Measurements from ENCODE around the gene AP3M1.

Gene AP3M1

DNA sequence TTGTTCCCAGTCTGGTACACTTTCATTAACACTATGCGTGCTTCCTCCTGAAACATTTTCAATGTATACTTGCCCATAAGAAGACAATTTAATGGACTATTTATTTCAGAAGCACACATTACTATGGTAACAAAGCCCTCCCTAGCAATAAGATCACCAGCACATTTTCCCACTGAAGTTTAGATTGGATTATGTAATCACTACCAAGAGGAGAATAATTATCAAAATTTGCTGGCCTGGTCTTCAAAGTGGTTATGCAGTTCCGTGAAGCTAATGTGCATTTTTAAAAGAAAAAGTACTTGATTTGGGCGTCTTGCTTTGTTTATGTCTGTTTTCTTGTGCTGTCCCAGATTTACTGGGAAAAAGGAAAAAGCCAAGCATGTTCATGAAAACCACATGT lies 61.9 kb downstream of the AP3M1 start:
- Histone ChIP-seq H3K4me2 (ENCODE audit: low read length) (no peak overlapping the region), H3K9me3 (replicated peaks; ENCODE audit: low read length) (no peaks in the 10 kb centered on the region), H3K36me3 (ENCODE audit: insufficient read depth, low read length) (peaks cover 76% of the 10 kb centered on the region), H3K4me3 (ENCODE audit: low read length) (no peak overlapping the region), H3K27me3 (ENCODE audit: control insufficient read depth, insufficient read depth, low read length) (no peaks in the 10 kb centered on the region), H3K4me1 (ENCODE audit: control insufficient read depth, insufficient read depth, low read length) (no peaks in the 10 kb centered on the region), H3K9ac (ENCODE audit: low read depth, low read length) (no peak overlapping the region)

DNA sequence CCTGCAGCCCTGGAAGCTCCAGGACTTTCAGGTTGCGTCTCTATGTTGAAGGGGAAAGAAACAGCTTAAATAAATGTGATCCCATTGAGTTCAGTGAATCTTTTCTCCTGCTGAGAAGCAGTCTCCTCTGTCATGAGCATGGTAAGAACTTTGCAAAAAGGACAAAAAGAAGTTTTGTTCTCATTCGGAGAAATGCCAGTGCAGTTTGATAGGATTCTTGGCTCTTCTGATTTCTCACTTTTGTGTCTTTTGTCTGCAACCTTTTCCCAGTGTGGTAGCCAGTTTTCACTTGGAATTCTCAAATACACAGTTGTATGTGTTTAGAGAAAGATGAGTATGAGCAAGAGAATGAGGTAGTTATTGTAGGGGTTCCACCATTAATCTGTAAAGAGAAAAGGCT lies 64.3 kb downstream of the AP3M1 start:
- no peaks in the 10 kb centered on the region for H3K4me1 ChIP-seq (ENCODE audit: control insufficient read depth, insufficient read depth, low read length)
- no peaks in the 10 kb centered on the region for H3K9me3 ChIP-seq (replicated peaks; ENCODE audit: low read length)
- H3K27me3 ChIP-seq (ENCODE audit: control insufficient read depth, insufficient read depth, low read length), result no peaks in the 10 kb centered on the region
- no peak overlapping the region for H3K9ac ChIP-seq (ENCODE audit: low read depth, low read length)
- peaks cover 75% of the 10 kb centered on the region for H3K36me3 ChIP-seq (ENCODE audit: insufficient read depth, low read length)
- no peak overlapping the region for H3K4me3 ChIP-seq (ENCODE audit: low read length)
- H3K4me2 ChIP-seq (ENCODE audit: low read length), result no peak overlapping the region

DNA sequence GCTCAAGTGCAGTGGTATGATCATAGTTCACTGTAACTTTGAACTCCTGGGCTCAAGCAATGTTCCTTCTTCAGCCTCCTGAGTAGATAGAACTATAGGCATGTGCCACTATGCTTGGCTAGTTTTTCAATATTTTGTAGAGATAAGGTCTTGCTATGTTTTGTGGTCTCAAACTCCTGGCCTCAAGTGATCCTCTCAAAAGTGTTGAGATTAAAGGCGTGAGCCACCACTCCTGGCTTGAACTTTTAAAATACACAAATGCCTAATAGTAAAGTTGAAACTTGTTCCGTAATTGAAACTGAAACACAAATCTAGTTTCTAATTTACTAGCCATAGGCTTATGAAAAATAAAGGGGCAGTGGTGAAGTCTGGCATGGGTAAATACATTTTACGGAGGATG lies 65.7 kb downstream of the AP3M1 start:
- peaks cover 12% of the 10 kb centered on the region for H3K4me1 ChIP-seq (ENCODE audit: control insufficient read depth, insufficient read depth, low read length)
- H3K4me3 ChIP-seq (ENCODE audit: low read length), result no peak overlapping the region
- H3K9ac ChIP-seq (ENCODE audit: low read depth, low read length), result no peak overlapping the region
- no peaks in the 10 kb centered on the region for H3K9me3 ChIP-seq (replicated peaks; ENCODE audit: low read length)
- peaks cover 61% of the 10 kb centered on the region for H3K36me3 ChIP-seq (ENCODE audit: insufficient read depth, low read length)
- no peaks in the 10 kb centered on the region for H3K27me3 ChIP-seq (ENCODE audit: control insufficient read depth, insufficient read depth, low read length)
- no peak overlapping the region for H3K4me2 ChIP-seq (ENCODE audit: low read length)

DNA sequence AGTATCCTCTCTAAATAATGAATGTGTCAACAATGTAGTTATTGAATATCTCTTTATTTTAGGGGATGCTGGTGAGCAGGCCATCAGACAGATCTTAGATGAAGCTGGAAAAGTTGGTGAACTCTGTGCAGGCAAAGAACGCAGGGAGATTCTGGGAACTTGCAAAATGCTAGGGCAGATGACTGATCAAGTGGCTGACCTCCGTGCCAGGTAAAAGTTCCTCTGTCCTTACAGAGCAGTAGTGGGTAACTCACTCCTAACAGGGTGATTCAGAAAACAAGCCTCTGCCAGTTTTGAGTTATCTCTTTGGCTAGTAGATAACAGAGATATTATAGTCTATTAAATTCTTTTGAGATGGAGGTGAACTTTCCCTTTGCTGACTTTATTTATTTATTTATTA lies 67.3 kb downstream of the AP3M1 start:
- Histone ChIP-seq H3K4me3 (ENCODE audit: low read length) (no peak overlapping the region), H3K9me3 (replicated peaks; ENCODE audit: low read length) (no peaks in the 10 kb centered on the region), H3K27me3 (ENCODE audit: control insufficient read depth, insufficient read depth, low read length) (no peaks in the 10 kb centered on the region), H3K4me1 (ENCODE audit: control insufficient read depth, insufficient read depth, low read length) (peaks cover 28% of the 10 kb centered on the region), H3K4me2 (ENCODE audit: low read length) (no peak overlapping the region), H3K36me3 (ENCODE audit: insufficient read depth, low read length) (peaks cover 45% of the 10 kb centered on the region), H3K9ac (ENCODE audit: low read depth, low read length) (no peak overlapping the region)

DNA sequence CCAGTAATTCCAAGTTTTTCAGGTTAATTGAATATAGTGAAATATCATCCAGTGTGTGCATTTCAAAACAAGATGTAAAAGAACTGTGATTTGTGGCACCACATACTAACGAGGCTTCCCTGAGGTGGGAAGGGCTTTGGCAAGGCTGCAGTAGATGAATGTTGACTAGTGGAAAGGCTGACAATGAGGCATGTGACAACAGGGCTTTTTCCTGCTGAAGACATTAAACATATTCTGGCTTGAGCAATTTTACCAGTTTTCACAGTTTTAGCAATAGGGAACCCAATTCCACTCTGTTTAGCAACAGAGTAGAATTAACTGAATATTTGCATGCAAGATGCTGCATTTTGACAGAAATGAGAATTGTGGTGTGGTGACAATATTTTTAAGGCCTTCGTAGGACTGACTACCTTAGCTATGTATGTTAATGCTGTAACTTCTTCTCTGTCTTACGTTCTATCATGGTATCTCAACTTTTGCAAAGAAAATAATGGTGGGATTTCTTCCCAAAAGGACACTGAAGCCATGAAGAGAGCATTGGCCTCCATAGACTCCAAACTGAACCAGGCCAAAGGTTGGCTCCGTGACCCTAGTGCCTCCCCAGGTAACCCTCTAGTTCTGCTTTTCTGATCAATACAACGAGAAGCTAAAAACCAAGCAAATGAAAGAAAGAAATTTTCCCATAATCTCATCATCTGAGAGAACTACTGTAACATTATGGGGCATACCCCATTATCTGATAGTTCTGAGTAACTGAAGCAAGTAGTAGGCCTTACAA lies 68.5 kb downstream of the AP3M1 start:
- Histone ChIP-seq H3K9ac (ENCODE audit: low read depth, low read length) (no peak overlapping the region), H3K4me1 (ENCODE audit: control insufficient read depth, insufficient read depth, low read length) (peaks cover 38% of the 10 kb centered on the region), H3K4me2 (ENCODE audit: low read length) (no peak overlapping the region), H3K27me3 (ENCODE audit: control insufficient read depth, insufficient read depth, low read length) (no peaks in the 10 kb centered on the region), H3K36me3 (ENCODE audit: insufficient read depth, low read length) (peaks cover 41% of the 10 kb centered on the region), H3K9me3 (replicated peaks; ENCODE audit: low read length) (no peaks in the 10 kb centered on the region), H3K4me3 (ENCODE audit: low read length) (no peak overlapping the region)

DNA sequence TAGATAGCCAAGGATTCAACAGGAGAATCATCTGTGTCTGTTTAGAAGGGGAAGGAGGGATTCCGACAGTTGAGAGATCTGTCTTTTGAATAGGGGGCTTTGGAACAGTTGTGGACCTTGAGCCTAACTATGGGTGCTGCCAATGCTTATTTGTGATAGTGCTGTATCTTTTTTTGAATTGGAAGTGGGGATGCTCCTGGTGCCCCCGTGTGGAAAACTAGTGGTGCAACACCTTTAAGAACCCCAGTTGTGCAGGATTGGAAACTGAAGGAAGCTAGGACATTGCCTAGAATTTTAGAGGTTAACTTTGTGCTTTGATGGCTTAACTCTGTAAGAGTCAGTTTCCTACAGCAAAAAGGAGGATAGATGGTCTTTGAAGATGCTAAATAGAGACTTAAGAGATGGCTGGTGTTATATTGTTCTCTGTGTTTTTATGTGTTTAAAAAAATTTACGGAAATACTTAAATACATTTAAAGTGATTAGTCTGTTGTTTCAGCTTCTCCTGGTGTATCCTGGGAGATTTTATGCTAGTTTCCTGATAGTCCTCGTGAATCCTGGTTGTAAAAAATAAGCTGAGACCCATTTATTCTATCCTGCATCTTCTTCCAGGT lies 69.3 kb downstream of the AP3M1 start:
- no peak overlapping the region for H3K4me2 ChIP-seq (ENCODE audit: low read length)
- no peaks in the 10 kb centered on the region for H3K27me3 ChIP-seq (ENCODE audit: control insufficient read depth, insufficient read depth, low read length)
- no peaks in the 10 kb centered on the region for H3K9me3 ChIP-seq (replicated peaks; ENCODE audit: low read length)
- H3K9ac ChIP-seq (ENCODE audit: low read depth, low read length), result peak overlapping the region; percentile 54
- peaks cover 44% of the 10 kb centered on the region for H3K36me3 ChIP-seq (ENCODE audit: insufficient read depth, low read length)
- H3K4me3 ChIP-seq (ENCODE audit: low read length), result no peak overlapping the region
- H3K4me1 ChIP-seq (ENCODE audit: control insufficient read depth, insufficient read depth, low read length), result peaks cover 38% of the 10 kb centered on the region

DNA sequence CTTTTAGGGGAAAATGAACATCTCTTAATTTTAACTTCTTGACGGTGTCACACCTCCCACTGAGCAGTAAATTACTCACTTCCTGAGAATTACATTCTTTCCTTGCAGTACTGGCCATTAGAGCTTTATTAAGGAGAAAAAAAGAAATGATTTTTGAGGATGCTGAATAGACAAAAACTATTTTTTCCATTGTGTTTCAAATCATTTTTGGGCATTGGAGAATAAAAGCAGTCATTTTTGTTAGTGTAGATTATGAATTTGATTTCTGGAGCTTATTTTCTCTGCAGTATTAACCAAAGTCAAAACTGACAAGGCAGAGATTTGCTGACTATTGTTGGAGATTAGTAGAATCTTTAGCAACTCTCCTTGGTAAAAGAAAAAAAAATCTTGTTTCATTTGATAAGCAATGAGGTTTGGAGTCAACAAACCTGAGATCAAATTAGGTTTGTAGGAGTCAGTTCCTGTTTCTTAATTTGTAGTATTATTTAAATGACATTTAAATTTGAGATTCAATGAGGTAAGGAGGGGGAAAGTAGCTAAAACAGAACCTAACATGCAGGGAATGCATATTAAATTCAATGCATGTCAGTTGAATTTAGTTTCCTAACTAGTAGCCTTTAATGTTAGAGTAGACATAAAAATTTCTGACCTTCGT lies 70.6 kb downstream of the AP3M1 start:
- peak overlapping the region; percentile 75 for H3K4me2 ChIP-seq (ENCODE audit: low read length)
- H3K27me3 ChIP-seq (ENCODE audit: control insufficient read depth, insufficient read depth, low read length), result no peaks in the 10 kb centered on the region
- peaks cover 38% of the 10 kb centered on the region for H3K4me1 ChIP-seq (ENCODE audit: control insufficient read depth, insufficient read depth, low read length)
- H3K4me3 ChIP-seq (ENCODE audit: low read length), result peak overlapping the region; percentile 43
- H3K9me3 ChIP-seq (replicated peaks; ENCODE audit: low read length), result no peaks in the 10 kb centered on the region
- H3K36me3 ChIP-seq (ENCODE audit: insufficient read depth, low read length), result peaks cover 45% of the 10 kb centered on the region
- peak overlapping the region; percentile 54 for H3K9ac ChIP-seq (ENCODE audit: low read depth, low read length)

DNA sequence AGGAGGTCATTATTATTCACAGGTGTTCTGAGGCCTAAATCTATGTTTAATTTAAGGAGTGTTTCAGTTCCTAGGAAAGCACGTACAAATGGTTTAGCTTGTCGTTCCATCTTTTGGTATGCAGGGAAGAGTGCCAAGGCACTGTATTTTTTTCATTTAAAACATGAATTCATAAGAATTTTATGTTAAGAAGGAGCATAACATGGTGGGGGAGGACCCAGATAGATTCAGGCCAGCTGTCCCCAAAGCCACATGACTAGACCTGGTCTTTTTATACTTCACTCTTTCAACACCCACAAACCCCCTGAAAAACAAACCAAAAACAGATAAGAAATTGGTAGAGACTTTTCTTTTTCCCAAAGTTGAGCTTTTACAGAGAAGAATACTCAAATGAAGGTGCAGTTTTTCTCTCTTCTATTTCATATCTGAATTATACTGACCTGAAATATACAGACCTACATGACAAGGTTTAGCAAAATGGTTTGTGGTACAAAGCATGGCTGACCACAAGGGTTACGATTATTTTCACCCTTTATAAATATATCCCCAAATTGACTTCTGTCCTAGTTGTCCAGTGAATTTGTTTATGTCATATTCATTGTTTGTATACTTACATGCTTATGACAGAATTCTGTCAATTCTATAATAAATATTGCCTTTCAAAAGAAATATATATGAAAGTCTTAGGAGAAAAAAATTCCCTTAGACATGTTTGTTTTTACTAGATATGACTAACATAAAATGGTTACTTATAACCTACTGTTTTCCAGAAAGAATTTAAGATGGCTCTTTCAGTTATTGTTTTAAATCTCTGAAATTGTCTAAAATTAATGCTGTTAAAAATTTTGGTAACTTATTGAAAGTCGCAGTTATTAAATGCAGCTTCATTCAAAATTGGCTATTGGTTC lies 71.3 kb downstream of the AP3M1 start:
- H3K9ac ChIP-seq (ENCODE audit: low read depth, low read length), result peak overlapping the region; percentile 54
- H3K9me3 ChIP-seq (replicated peaks; ENCODE audit: low read length), result no peaks in the 10 kb centered on the region
- no peaks in the 10 kb centered on the region for H3K27me3 ChIP-seq (ENCODE audit: control insufficient read depth, insufficient read depth, low read length)
- H3K36me3 ChIP-seq (ENCODE audit: insufficient read depth, low read length), result peaks cover 49% of the 10 kb centered on the region
- peaks cover 38% of the 10 kb centered on the region for H3K4me1 ChIP-seq (ENCODE audit: control insufficient read depth, insufficient read depth, low read length)
- peak overlapping the region; percentile 43 for H3K4me3 ChIP-seq (ENCODE audit: low read length)
- H3K4me2 ChIP-seq (ENCODE audit: low read length), result peak overlapping the region; percentile 75

DNA sequence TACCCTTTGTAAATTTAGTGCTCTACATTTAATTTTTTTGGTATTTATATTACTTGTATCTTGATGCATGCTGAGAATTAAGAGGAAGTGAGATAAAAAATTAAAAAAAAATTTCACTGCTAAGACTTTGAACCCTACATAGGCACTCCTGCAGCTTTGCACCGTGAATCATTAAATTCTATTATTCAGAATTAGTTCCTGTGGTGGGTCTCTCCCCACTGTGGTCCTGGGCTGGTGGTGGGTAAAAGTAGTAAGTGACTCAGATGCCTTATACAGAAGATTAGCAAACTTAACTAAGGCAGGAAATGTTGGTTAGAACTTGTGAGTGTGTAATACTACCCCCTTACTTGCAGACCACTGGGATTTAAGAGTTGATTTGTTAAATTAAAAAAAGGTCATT lies 72.6 kb downstream of the AP3M1 start:
- H3K4me1 ChIP-seq (ENCODE audit: control insufficient read depth, insufficient read depth, low read length), result peaks cover 41% of the 10 kb centered on the region
- no peak overlapping the region for H3K4me3 ChIP-seq (ENCODE audit: low read length)
- no peaks in the 10 kb centered on the region for H3K9me3 ChIP-seq (replicated peaks; ENCODE audit: low read length)
- H3K27me3 ChIP-seq (ENCODE audit: control insufficient read depth, insufficient read depth, low read length), result no peaks in the 10 kb centered on the region
- no peak overlapping the region for H3K9ac ChIP-seq (ENCODE audit: low read depth, low read length)
- peaks cover 55% of the 10 kb centered on the region for H3K36me3 ChIP-seq (ENCODE audit: insufficient read depth, low read length)
- H3K4me2 ChIP-seq (ENCODE audit: low read length), result peak overlapping the region; percentile 75

DNA sequence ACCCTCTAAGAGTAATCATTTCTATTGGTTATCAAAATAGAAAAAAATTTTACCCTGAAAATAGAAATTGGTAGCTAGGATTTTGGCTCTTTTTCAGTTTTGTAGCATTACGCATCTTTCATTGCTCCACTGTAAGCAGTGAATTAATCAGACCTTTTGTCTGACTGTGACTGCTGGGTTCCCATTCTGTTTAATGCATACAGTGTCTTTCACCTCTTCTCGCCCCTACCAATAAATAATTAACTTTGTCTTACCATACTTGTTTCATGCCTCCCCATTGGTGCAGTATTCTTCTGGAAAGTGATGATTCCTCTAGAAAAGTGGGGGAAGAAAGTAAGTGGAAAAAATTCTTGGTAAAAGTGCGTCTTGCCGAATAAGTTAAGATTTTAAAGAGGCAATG lies 73.2 kb downstream of the AP3M1 start:
- no peaks in the 10 kb centered on the region for H3K27me3 ChIP-seq (ENCODE audit: control insufficient read depth, insufficient read depth, low read length)
- H3K36me3 ChIP-seq (ENCODE audit: insufficient read depth, low read length), result peaks cover 50% of the 10 kb centered on the region
- H3K4me1 ChIP-seq (ENCODE audit: control insufficient read depth, insufficient read depth, low read length), result peaks cover 48% of the 10 kb centered on the region
- no peaks in the 10 kb centered on the region for H3K9me3 ChIP-seq (replicated peaks; ENCODE audit: low read length)
- H3K4me2 ChIP-seq (ENCODE audit: low read length), result no peak overlapping the region
- no peak overlapping the region for H3K4me3 ChIP-seq (ENCODE audit: low read length)
- H3K9ac ChIP-seq (ENCODE audit: low read depth, low read length), result no peak overlapping the region

DNA sequence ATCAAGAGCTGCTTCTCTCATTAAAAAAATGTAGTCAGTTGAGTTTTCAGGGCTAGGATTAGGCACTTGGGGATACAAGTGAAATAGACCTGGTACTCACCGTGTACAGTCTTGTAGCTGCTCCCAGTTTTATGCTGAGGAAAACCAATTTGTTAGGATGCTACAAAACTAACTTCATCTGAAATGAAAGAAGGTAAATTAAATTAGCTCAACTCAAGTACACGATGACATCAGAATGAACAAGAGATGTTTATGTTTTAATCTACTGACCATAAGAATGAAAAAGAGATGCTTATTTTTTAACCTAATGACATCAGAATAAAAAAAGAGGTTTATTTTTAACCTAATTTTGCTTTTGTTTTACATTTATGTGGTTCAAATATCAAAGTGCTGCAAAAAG lies 73.7 kb downstream of the AP3M1 start:
- no peak overlapping the region for H3K4me3 ChIP-seq (ENCODE audit: low read length)
- H3K36me3 ChIP-seq (ENCODE audit: insufficient read depth, low read length), result peaks cover 45% of the 10 kb centered on the region
- no peaks in the 10 kb centered on the region for H3K27me3 ChIP-seq (ENCODE audit: control insufficient read depth, insufficient read depth, low read length)
- H3K4me2 ChIP-seq (ENCODE audit: low read length), result no peak overlapping the region
- H3K9ac ChIP-seq (ENCODE audit: low read depth, low read length), result no peak overlapping the region
- H3K9me3 ChIP-seq (replicated peaks; ENCODE audit: low read length), result no peaks in the 10 kb centered on the region
- H3K4me1 ChIP-seq (ENCODE audit: control insufficient read depth, insufficient read depth, low read length), result peaks cover 52% of the 10 kb centered on the region

Data from skeletal muscle satellite cell (primary cell).